ENCODE measurements around the gene KIF17. TPM values are rescaled to one million over a fixed set of nuclear protein-coding genes. Genes with fewer than 3 reads are reported as not detected.

KIF17 gene
- total RNA-seq, 1 experiment from 2014 or later = 5.1 TPM

DNA sequence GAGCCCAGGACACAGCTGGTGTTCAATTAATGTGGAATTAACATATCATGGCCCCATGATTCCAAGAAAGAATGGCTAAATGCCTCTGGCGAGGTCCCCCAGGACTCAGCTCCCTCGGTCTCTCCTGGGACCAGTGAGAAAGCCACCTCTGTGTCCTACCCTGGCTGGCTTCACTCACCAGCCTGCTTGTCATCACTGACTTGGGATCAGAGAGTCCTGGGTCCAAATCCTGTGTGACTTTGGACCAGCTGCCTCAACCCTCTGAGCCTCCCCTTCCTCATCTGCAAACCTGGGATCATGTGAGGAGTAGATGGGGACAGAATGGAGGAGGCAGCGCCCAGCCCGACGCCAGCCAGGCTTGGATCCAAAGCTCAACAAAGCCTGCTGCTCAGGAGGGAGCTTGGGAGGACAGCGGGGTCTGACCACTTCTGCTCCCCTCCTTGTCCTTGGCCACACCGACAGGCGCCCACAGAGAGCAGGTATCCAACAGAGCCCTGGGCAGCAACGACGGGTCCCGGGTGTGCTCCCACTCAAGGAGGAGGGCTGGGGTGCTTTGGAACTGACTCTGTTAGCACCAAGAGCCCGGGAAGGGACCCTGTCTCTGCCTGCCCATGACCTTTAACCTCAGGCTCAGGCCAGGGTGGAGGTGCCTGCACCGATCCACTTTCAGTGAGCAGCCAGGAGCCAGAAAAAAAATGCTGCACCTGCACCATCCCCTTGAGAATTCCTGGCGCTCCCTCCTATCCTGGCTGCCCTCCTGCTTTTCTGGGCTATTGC is 11.5 kb upstream of the KIF17 start:
- peaks cover 25 to 40% of the 10 kb centered on the region in 2 experiments for H3K4me1 Mint-ChIP-seq
- H3K79me1 ChIP-seq (ENCODE audit: insufficient read depth, low read depth, low read length, poor library complexity, severe bottlenecking) = no peaks in the 10 kb centered on the region
- H3K23me2 ChIP-seq (ENCODE audit: insufficient read length, low read depth, low read length, poor library complexity, severe bottlenecking) = peaks cover 12% of the 10 kb centered on the region
- no peaks in the 10 kb centered on the region; a peak in 1 of 5 replicates for H3K9me3 Mint-ChIP-seq
- H2BK120ac ChIP-seq (ENCODE audit: low read depth, low read length, poor library complexity, severe bottlenecking) = no peak overlapping the region
- TF ChIP-seq, protein P1, sequence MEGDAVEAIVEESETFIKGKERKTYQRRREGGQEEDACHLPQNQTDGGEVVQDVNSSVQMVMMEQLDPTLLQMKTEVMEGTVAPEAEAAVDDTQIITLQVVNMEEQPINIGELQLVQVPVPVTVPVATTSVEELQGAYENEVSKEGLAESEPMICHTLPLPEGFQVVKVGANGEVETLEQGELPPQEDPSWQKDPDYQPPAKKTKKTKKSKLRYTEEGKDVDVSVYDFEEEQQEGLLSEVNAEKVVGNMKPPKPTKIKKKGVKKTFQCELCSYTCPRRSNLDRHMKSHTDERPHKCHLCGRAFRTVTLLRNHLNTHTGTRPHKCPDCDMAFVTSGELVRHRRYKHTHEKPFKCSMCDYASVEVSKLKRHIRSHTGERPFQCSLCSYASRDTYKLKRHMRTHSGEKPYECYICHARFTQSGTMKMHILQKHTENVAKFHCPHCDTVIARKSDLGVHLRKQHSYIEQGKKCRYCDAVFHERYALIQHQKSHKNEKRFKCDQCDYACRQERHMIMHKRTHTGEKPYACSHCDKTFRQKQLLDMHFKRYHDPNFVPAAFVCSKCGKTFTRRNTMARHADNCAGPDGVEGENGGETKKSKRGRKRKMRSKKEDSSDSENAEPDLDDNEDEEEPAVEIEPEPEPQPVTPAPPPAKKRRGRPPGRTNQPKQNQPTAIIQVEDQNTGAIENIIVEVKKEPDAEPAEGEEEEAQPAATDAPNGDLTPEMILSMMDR (conservative IDR thresholded peaks at IDR 0.05) = no peak
- no peak overlapping the region for H4K91ac ChIP-seq (ENCODE audit: insufficient read length, low read depth, low read length)
- no peak overlapping the region for H3K4ac ChIP-seq (ENCODE audit: low read depth, low read length)
- H2AFZ ChIP-seq (ENCODE audit: low read length) = no peak overlapping the region
- H3K4me2 ChIP-seq (ENCODE audit: insufficient read depth, insufficient read length, low read length) = peak overlapping the region; percentile 59
- no peak overlapping the region for H2AK5ac ChIP-seq (ENCODE audit: insufficient read length, low read length)
- peaks cover 4% of the 10 kb centered on the region; the same call in 1 of the 2 replicates for H3K4me1 ChIP-seq (ENCODE audit: insufficient read depth, low read length)
- no peak overlapping the region for H4K5ac ChIP-seq (ENCODE audit: insufficient read length, low read depth, low read length)
- no peak overlapping the region for H2BK5ac ChIP-seq (ENCODE audit: insufficient read length, low read length)
- no peak overlapping the region for H3K14ac ChIP-seq (ENCODE audit: insufficient read depth, low read length)
- no peak overlapping the region for H3T11ph ChIP-seq (ENCODE audit: low read length)
- no peak overlapping the region for H2BK20ac ChIP-seq (ENCODE audit: low read depth, low read length, poor library complexity, severe bottlenecking)
- no peak overlapping the region for H2BK12ac ChIP-seq (ENCODE audit: insufficient read length, low read depth, low read length)
- H3K23ac ChIP-seq (ENCODE audit: insufficient read length, low read depth, low read length) = no peak overlapping the region
- WGBS (ENCODE audit: extremely low coverage, insufficient read length, low lambda C conversion rate) = no CpG with 5 or more reads among the region's 14 CpGs
- peaks cover 8% of the 10 kb centered on the region; the same call in 1 of the 2 replicates for H3K27me3 ChIP-seq (ENCODE audit: insufficient read depth, low read length)
- no peak overlapping the region for H3K27ac ChIP-seq (ENCODE audit: insufficient read length, low read depth, low read length)
- H3K56ac ChIP-seq (ENCODE audit: insufficient read length, low read depth, low read length) = no peak overlapping the region
- peak overlapping the region; percentile 65 to 84; a peak in 3 of 5 replicates for H3K4me3 Mint-ChIP-seq
- H4K8ac ChIP-seq (replicated peaks; ENCODE audit: insufficient read length, low read depth, low read length) = no peak overlapping the region
- no peak overlapping the region for H2BK15ac ChIP-seq (ENCODE audit: low read depth, low read length)
- H3K27me3 Mint-ChIP-seq (ENCODE audit: low read depth) = peaks cover 58% of the 10 kb centered on the region
- H3K9me3 ChIP-seq (ENCODE audit: control insufficient read depth, low read depth, low read length) = no peaks in the 10 kb centered on the region
- H3K36me3 Mint-ChIP-seq (ENCODE audit: insufficient read depth in 1 of 3, low read depth in 3 of 3) = no peaks in the 10 kb centered on the region
- no peaks in the 10 kb centered on the region for H3K79me2 ChIP-seq (ENCODE audit: insufficient read depth, low read length)
- H4K20me1 ChIP-seq (ENCODE audit: control insufficient read depth, insufficient read depth, insufficient read length) = no peaks in the 10 kb centered on the region
- 0 out of 7 replicates have a peak overlapping the region, but pooled peaks of 1 of the 3 experiments have one; percentile 27 for H3K27ac Mint-ChIP-seq
- H3K18ac ChIP-seq (ENCODE audit: insufficient read length, low read depth, low read length) = no peak overlapping the region
- H3K9ac ChIP-seq (ENCODE audit: extremely low read depth, insufficient read length, low read length) = no peak overlapping the region
- no peak for DNase-seq

Measured in H9 (cell line).